CD4-positive, alpha-beta T cell treated with Interleukin-6 for 4 hours (primary cell): Measurements from ENCODE around the gene SLC44A3.

ENCODE experiments used
- DNase-seq: peaks from one replicate; pipeline ENCODE4 v3.0.0-alpha.2; 2020; ENCODE audit warnings: mixed read lengths

SLC44A3 gene

GRCh38 chr1:94875794-94876193 lies 55.6 kb downstream of the SLC44A3 start:
- no peak for DNase-seq

- DNase-seq, result no peak
These were observed 56.2 kb downstream of the SLC44A3 start for GRCh38 chr1:94876362-94876761.

DNA sequence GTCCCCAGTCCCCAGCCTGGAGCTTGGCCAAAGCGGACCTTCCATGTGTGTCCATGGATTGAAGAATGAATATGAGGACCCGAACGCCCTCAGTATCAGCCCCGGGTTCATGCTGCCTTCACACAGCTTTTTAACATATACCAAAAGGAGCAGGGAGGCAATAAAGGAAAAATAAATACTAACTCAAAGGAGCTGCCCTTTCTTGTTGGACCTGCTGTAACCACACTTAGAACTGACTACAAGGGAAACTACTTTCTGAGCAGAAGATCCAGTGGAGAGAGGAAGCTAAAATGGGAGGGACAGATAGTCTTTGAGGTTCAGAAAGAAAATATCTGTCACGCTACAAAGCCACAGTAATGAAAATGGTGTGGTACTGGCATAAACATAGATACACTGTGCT lies 58.2 kb downstream of the SLC44A3 start:
- DNase-seq, result no peak

DNA sequence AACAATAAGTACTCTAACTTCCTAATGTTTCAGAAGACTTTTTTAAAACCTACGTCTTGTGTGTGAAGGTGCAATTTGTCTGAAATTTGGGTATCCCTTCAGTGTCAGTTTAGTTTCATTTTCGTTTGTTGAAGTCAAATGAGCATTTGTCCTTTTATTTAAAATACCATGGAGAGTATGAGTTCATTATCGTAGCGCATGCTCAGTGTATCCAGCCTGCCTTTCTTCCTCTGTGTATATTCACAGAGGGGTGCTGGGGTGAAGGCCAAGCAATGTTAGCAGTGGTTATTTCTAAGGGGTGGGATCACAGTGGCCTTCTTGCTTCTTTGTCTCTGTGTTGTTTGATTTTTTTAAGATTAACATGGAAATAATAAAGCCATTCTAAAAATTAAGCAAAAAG lies 63.5 kb downstream of the SLC44A3 start:
- DNase-seq, result peak; percentile 24

DNA sequence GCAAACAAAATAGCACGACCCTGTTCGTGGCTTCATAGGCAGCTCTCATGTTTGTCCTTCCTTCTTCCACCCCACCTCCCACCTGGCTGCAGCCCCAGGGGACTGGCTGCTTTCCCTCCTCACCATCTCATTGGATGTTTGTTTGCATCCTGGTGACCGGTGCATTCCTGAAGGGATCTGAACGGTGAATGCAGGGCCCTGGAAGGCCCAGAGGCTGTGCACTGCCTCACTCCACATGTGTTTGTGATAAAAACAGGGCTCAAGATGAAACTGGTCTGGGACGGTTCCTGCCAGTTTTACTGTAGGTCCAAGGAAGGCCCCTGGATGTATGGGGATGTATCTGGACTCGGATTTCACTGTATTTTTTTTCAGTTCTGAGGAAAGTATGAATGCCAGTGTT lies 63.9 kb downstream of the SLC44A3 start:
- no peak for DNase-seq

GRCh38 chr1:94884507-94884906 lies 64.3 kb downstream of the SLC44A3 start:
- DNase-seq, result no peak

DNA sequence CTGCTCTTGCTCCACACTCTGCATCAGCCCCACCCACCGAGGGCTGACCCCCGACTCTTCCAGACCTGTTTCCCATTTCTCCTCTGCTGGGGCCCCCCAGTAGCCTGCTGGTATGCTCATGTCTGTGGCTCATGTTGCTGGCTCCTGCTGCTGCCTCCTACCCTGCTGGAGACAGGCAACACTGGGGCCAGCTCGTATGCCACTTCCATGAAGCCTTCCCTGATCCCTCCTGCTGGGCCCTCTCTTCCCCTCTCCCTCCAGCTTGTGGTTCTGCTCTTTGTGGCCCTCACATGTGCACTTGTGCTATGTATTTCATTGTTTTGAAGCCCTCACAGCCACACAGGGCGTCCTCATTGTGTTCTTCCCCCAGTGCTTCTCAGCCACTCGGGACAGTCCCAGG lies 66.2 kb downstream of the SLC44A3 start:
- DNase-seq, result no peak

GRCh38 chr1:94887106-94887505 lies 66.9 kb downstream of the SLC44A3 start:
- DNase-seq, result no peak

DNA sequence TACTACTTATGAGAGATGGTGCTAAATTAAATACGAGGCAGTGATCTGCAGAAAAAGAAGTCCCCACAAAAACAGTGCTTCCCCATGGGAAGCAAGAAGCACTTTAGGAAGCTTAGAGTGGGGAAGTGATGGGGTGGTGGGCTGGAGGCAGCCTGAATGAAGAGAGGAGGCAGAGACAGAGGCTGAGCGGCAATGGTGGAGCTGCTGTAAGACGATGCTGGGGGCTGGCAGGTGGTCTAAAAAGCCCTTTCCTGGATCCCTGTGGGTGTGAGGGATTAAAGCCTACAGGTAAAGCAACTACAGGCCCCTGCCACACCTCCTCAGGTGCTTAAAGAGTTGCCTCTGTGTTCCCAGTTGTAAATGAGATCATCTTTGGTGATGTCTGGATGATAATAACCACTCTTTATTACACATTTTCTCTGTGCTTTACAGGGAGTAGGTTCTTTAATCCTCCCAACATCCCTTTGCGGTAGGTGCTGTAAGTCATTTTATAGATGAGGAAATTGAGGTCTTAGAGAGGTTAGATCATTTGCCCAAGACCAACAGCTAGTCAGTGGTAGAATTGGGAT lies 67.5 kb downstream of the SLC44A3 start:
- no peak for DNase-seq

- no peak for DNase-seq
These were observed 68.0 kb downstream of the SLC44A3 start for GRCh38 chr1:94888201-94888600.

GRCh38 chr1:94892604-94893254 lies 72.6 kb downstream of the SLC44A3 start:
- DNase-seq, result no peak

- DNase-seq, result no peak
These were observed 74.5 kb downstream of the SLC44A3 start for GRCh38 chr1:94894630-94895029.

DNA sequence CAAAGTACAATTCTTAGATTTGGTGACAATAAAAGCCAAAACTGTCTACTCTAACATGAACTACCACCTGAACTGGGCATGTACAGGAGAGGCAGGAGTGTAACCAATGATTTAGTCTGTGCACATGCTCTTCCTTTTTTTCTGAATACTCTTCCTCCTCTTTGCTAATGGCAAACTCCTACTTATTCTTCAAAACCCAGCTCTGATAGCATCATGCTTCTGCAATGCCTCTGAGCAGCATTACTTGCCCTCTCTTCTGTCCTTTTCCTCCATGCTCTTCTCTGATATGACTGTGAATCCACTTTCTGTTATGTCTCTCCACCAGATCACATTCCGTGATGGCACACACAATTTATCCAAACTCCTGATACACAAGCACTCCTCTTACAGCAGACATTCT lies 75.4 kb downstream of the SLC44A3 start:
- DNase-seq, result no peak

- no peak for DNase-seq
These were observed 78.6 kb downstream of the SLC44A3 start for GRCh38 chr1:94898491-94899385.

DNA sequence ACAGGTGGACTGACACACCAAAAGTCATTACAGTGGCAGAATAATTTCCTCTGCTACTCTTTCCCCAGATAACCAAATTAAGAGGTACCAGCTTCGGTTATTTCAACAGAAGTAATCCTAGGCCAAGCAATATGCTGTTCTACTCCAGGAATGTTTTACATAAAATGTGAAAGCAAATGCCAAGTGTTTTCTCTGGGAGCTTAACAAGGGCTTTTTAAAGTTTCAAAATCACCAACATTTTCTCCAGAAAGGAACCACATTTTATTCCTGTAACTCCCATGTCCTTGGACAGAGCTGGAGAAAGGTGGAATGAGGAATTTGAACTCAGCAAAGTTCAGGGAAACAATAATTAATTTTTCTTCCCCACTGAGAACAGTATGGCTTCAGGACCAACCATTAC lies 79.6 kb downstream of the SLC44A3 start:
- no peak for DNase-seq

DNA sequence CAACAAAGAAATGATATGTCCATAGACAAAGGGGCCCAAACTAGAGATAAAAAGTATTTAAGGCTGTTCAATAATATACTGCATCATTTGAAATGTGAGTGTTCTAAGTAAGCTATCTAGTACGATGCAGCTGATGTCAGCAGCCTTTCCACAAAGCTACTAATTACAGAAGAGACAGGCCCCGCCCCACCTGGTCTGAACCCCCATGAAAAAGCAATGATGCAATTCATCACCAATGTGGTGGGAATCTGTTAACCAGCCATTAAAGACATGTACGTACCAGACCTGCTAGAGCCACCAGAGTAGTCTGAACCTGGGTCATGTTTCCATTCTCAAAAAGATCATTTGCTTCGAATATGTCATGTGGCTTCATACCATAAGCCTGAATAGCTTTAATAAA lies 81.7 kb downstream of the SLC44A3 start:
- no peak for DNase-seq

GRCh38 chr1:94903280-94904009 lies 83.3 kb downstream of the SLC44A3 start:
- no peak for DNase-seq

- no peak for DNase-seq
These were observed 85.0 kb downstream of the SLC44A3 start for GRCh38 chr1:94905207-94905606.

- no peak for DNase-seq
These were observed 86.2 kb downstream of the SLC44A3 start for GRCh38 chr1:94906382-94906781.

GRCh38 chr1:94907136-94907535 lies 87.0 kb downstream of the SLC44A3 start:
- no peak for DNase-seq

GRCh38 chr1:94908190-94908589 lies 88.0 kb downstream of the SLC44A3 start:
- no peak for DNase-seq

- no peak for DNase-seq
These were observed 88.8 kb downstream of the SLC44A3 start for GRCh38 chr1:94908965-94909364.

- no peak for DNase-seq
These were observed 89.3 kb downstream of the SLC44A3 start for GRCh38 chr1:94909486-94909885.
